ENCODE results near the gene SSH2.

SSH2 gene

GRCh38 chr17:29588017-29588561 is 341.9 kb downstream of the SSH2 start:
- DNase-seq (ENCODE audit: low spot score): no peak

DNA sequence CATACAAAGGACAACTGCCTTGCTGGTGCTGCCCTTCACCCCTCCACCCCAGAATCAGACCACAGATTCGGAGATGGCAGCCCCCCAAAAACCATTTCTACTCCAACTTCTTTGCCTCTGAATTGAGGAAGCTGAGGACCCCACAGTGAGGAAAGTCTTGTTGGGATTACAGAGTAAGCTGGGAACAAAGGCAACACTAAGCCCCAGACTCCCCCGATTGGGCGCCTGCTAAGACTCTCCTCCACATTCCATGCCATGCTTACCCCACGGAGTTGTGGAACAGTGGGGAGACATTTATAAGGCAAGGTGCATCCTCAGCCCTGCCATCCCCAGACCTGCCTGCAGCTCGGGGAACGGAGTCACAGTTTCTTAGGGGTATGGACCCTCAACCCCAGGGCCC is 342.4 kb downstream of the SSH2 start:
- DNase-seq (ENCODE audit: low spot score): no peak

- no peak for DNase-seq (ENCODE audit: low spot score)
Measured at GRCh38 chr17:29586676-29587469, 343.2 kb downstream of the SSH2 start.

- DNase-seq (ENCODE audit: low spot score): no peak
Measured at GRCh38 chr17:29585080-29585751, 344.8 kb downstream of the SSH2 start.

DNA sequence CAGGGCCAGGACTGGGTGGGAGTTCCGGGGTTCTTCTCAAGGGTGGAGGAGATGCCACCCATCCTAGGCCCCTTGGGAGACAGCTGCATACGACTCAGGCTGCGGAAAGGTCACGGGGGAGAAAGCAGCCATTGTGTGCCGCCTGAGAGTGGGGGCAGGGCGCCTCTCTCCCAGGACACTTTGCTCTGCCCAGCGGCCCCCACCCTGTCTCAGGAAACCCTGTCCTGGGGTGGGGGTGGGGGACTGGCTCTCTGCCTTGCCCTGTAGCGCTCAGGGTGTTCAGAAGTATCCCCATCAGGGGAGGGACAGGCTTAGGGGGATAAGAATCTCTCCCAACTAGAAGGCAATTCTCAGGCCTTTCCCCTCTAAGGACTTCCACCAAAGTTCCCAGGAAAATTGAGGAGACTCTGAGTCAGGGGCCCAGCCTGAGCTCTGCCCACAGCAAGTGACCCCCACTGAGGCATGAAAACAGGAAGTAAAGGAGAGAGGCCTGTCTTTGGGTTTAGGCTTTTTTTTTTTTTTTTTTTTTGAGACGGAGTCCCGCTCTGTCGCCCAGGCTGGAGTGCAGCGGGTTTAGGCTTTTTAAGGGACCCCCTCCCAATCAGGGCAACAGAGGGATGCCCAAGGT is 345.5 kb downstream of the SSH2 start:
- no peak for DNase-seq (ENCODE audit: low spot score)

DNA sequence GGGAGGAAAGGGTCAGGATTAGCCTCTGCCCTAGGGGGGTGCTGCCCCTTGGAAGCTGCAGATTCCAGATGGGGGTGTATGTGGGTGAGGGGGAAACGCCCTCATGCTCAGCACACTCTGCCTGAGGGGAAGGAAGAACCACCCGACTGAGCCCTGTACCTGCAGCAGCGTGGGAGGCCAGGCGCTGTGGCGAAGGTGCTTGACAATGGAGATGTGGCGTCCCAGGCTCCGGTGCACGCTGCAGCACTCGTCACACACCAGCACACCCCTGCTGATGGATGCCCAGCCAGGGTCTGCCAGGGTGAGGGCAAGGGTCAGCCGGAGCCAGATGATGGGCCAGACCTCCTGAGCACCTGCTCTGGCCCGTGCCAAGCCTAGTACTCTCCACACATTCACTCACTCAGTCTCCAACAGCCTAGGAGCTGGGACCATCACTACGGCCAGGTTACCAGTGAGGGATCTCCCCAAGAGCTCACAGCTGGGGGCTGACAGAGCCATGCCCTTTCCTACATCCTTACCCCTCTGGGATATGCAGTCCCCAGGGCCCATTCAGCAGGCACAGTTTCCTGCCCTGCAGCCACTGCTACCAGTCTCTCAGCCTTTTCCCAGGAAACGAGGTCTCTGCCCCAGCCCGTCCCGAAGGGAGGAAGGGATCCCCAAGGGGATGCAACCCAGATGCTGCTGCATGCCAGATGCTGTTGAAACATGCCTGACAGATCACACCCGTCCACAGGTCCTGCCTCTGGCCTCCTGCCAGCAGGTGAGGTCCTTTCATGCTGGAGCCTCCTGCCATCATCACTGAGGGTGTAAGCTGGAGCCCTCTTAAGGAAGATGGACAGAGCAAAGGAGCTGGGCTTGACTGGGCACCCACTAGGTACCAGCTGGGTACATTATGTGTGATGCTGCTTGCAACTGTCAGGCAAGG is 346.4 kb downstream of the SSH2 start:
- DNase-seq (ENCODE audit: low spot score): no peak

GRCh38 chr17:29582772-29583171 is 347.3 kb downstream of the SSH2 start:
- no peak for DNase-seq (ENCODE audit: low spot score)

DNA sequence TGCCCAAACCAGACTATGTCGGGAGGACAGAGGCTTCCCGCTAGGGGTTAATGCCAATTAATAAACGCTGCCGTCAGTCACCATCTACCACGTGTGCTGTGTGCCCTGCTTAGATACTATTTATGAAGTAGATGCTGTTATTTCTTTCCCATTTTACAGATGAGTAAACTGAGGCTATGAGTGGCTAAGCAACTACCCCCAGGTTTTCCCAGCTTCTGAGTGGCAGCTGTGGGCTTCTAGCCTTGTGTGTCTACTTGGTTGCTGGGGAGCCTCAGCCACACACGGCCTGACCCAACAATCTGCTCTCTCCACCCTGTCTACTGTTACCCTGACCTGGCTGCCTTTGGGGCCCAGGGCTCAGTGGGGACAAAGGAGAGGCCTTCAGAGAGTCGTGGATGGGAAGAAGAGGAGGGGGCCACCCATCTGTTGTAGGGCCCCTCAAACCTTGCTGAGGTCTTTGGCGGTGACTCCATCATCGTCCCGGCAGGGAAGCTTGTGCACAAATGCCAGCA is 347.7 kb downstream of the SSH2 start:
- no peak for DNase-seq (ENCODE audit: low spot score)

DNA sequence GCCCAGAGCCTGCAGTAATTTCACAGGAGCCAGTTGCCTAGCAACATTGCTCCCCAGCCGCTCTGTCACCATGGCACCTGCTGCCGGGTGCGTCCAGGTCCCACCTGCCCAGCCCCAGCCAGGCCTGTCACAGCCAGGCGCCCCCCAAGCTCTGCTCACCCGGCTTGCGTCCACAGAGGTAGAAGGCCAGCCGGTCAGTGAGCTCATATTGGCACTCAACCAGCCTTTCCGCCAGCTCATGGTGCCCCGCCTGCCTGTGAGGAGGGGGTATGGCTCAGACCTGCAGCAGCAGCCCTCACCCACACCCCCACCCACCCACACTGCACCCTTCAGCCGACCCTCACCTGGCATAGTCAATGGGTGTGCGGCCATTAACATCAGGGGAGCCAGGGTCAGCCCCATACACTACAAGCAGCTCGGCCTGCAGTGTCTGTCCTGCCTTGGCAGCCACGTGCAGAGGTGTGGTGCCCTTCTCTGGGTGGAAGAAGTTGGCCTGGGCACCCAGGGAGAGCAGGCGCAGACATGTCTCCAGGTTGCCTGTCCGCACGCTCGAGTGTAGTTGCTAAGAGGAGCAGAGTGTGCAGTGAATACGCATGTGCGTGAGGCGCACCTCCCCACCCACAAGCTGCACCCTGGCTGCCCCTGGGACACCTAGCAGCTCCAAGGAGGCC is 348.3 kb downstream of the SSH2 start:
- DNase-seq (ENCODE audit: low spot score): no peak

GRCh38 chr17:29579866-29580771 is 349.9 kb downstream of the SSH2 start:
- peak; percentile 98 for DNase-seq (ENCODE audit: low spot score)

DNA sequence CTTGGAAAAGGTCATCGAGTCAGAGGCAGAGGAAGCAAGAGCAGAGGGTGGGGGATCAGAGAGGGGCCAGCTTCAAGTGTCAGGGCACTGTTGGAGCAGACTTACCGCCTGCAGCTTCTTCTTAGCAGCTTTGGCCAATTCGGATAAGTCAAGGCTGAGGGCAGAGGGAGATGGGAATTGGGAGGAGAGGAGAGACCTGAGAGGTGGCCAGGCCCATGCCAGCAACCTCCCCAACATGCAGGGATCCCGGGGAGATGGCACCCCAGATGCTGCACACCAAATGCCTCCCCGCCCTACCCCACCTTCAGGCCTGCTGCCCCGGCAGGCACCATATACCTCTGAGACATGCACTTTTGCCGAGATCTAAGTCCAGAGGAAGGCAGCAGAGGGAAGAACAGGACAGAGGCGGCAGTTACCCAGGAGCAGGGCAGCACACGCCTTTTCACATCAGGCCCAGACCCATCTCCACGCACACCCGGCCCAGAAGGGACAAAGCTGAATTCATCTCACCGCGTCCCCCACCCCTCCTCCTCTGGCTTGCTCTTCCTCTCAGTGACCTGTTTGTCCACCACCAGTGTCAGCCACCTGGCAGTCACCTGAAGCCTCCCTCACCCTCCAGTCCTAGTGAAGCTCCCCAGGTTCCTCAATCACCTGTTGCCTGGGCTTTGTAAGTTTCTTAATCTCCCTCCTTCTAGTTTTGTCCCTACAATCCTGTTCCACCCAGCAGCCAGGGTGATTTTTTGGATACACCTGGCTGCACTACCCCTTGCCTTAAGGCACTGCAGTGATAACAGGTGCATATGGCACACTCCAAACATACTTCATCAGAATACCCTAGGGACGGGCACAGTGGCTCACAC is 351.2 kb downstream of the SSH2 start:
- no peak for DNase-seq (ENCODE audit: low spot score)

GRCh38 chr17:29577385-29578211 is 352.4 kb downstream of the SSH2 start:
- no peak for DNase-seq (ENCODE audit: low spot score)

DNA sequence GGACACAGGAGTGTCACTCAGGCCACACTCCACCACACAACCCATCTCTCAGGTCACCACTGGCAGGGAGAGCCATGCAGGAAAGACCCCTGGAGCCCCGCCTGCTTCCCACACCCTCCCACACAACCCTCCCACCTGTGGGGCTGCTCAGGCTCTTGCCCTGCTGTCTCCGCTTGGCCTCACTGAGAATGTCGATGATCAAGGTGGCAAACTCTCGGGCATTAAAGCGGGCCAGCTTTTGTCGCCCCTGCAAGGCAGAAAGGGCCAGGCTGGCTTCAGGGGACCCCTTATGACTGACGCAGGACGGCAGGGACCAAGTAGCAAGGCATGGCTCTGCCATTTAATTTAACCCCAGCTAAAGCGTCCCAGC is 353.0 kb downstream of the SSH2 start:
- DNase-seq (ENCODE audit: low spot score): no peak

- no peak for DNase-seq (ENCODE audit: low spot score)
Measured at GRCh38 chr17:29576214-29577000, 353.6 kb downstream of the SSH2 start.

Measured in HuH-7.5 (cell line).